ENCODE measurements around the gene LTBP3. TPM values are rescaled to one million over a fixed set of nuclear protein-coding genes. Genes with fewer than 3 reads are reported as not detected.

The LTBP3 gene
- total RNA-seq, 4 donors from 2014 or later = 48.7 to 467 (median 140) TPM

GRCh38 chr11:65591939-65592857 lies 34.0 kb upstream of the LTBP3 start:
- H3K4me3 ChIP-seq = peak overlapping the region in 3 of 4 donors; percentile 6 to 28 (median 27)
- peaks cover 12 to 42% (median 33%) of the 10 kb centered on the region in 4 donors for H3K4me1 ChIP-seq
- H3K36me3 ChIP-seq = no peaks in the 10 kb centered on the region
- H3K27ac ChIP-seq = peak overlapping the region; percentile 57 to 66 (median 64)
- in situ Hi-C loops (cut with MboI; ENCODE audit: low pct_ligation_motif_present in 1 of 4, low pct_unique_long_range_greater_than_20kb in 1 of 4, low sequenced_read_pairs in 3 of 4) = no loop called here
- no peak for TF ChIP-seq POLR2A (IDR thresholded peaks at IDR 0.05)
- TF ChIP-seq CTCF (IDR thresholded peaks at IDR 0.05) = peak in 4 of 5 experiments; percentile 7 to 23 (median 8)
- peak in 2 of 3 donors; percentile 15 to 29 for TF ChIP-seq POLR2AphosphoS5 (IDR thresholded peaks at IDR 0.05)
- WGBS, 2 donors (ENCODE audit: low coverage in 1 of 2) = 54% methylated on average over 57 of the region's 106 CpGs; no CpG with 5 or more reads in 1 of the 2 donors
- intact Hi-C loops (cut with DNase I; ENCODE audit: low total_unique reads) = loop anchor here (5.0 kb wide), 1 partner anchor 50 kb away; no protein-coding TSS in a partner anchor
- no peaks in the 10 kb centered on the region for H3K27me3 ChIP-seq
- H3K9me3 ChIP-seq = no peaks in the 10 kb centered on the region
- peak; percentile 60 for DNase-seq

GRCh38 chr11:65590240-65590738 lies 32.1 kb upstream of the LTBP3 start:
- Histone ChIP-seq H3K27ac (peak overlapping the region in 2 of 4 donors; percentile 73 to 85), H3K4me1 (peaks cover 23 to 49% (median 38%) of the 10 kb centered on the region in 4 donors), H3K36me3 (no peaks in the 10 kb centered on the region), H3K9me3 (no peaks in the 10 kb centered on the region), H3K27me3 (no peaks in the 10 kb centered on the region), H3K4me3 (no peak overlapping the region)
- intact Hi-C loops (cut with DNase I; ENCODE audit: low total_unique reads) = loop anchor here (5.0 kb wide), 1 partner anchor 48 kb away; no protein-coding TSS in a partner anchor
- TF ChIP-seq CTCF (IDR thresholded peaks at IDR 0.05) = no peak
- no peak for TF ChIP-seq POLR2A (IDR thresholded peaks at IDR 0.05)
- no peak for TF ChIP-seq EP300 (IDR thresholded peaks at IDR 0.05; ENCODE audit: low read depth)
- no peak for TF ChIP-seq POLR2AphosphoS5 (IDR thresholded peaks at IDR 0.05)
- DNase-seq = peak; percentile 59
- WGBS, 2 donors (ENCODE audit: low coverage in 1 of 2) = 17 to 51% methylated on average over 1 to 8 of the region's 8 CpGs
- in situ Hi-C loops (cut with MboI; ENCODE audit: low pct_ligation_motif_present in 1 of 4, low pct_unique_long_range_greater_than_20kb in 1 of 4, low sequenced_read_pairs in 3 of 4) = no loop called here

GRCh38 chr11:65589444-65590239 lies 31.5 kb upstream of the LTBP3 start:
- intact Hi-C loops (cut with DNase I; ENCODE audit: low total_unique reads) = loop anchor here (5.0 kb wide), 1 partner anchor 47 kb away; no protein-coding TSS in a partner anchor
- H3K27ac ChIP-seq = peak overlapping the region in 2 of 4 donors; percentile 73 to 85
- 70% methylated on average over 8 of the region's 9 CpGs; no CpG with 5 or more reads in 1 of the 2 donors for WGBS, 2 donors (ENCODE audit: low coverage in 1 of 2)
- H3K4me1 ChIP-seq = peaks cover 23 to 46% (median 34%) of the 10 kb centered on the region in 4 donors
- H3K36me3 ChIP-seq = no peaks in the 10 kb centered on the region
- no peaks in the 10 kb centered on the region for H3K27me3 ChIP-seq
- TF ChIP-seq EP300 (IDR thresholded peaks at IDR 0.05; ENCODE audit: low read depth) (no peak), CTCF (IDR thresholded peaks at IDR 0.05) (no peak)
- in situ Hi-C loops (cut with MboI; ENCODE audit: low pct_ligation_motif_present in 1 of 4, low pct_unique_long_range_greater_than_20kb in 1 of 4, low sequenced_read_pairs in 3 of 4) = no loop called here
- H3K9me3 ChIP-seq = no peaks in the 10 kb centered on the region
- H3K4me3 ChIP-seq = no peak overlapping the region
- peak; percentile 25 for DNase-seq

Measured in transverse colon (tissue), 4 donors.